ENCODE data around the gene MORN2. TPM values are rescaled to one million over a fixed set of nuclear protein-coding genes. Genes with fewer than 3 reads are reported as not detected.

The MORN2 gene
- total and polyA plus RNA-seq, 9 of the 15 experiments (the other 6 are each of a cell fraction or from before 2014, with no cell fraction given) = 10.4 to 39.5 (median 20.8) TPM

- TF ChIP-seq ZBTB11 (CRISPR knock-in tag; IDR thresholded peaks at IDR 0.05) = peak in 1 of 3 experiments; percentile 45; a peak in 1 of 6 replicates
- peak; percentile 41 for TF ChIP-seq VEZF1 (CRISPR knock-in tag; IDR thresholded peaks at IDR 0.05)
- peak; percentile 42; the same call in 1 of the 2 replicates for TF ChIP-seq USF1 (CRISPR knock-in tag; IDR thresholded peaks at IDR 0.05)
- TF ChIP-seq DIDO1 (tag; IDR thresholded peaks at IDR 0.05; ENCODE audit: low read depth) = peak; percentile 85
- TF ChIP-seq KHSRP (IDR thresholded peaks at IDR 0.05) = no peak
- TF ChIP-seq TBP (optimal IDR thresholded peaks at IDR 0.05; ENCODE audit: low read depth, low read length) = peak; percentile 35
- TF ChIP-seq ZNF274 (IDR thresholded peaks at IDR 0.05; ENCODE audit: borderline replicate concordance, low read depth, low read length) = no peak
- TF ChIP-seq ZFX (CRISPR knock-in tag; IDR thresholded peaks at IDR 0.05) = peak; percentile 53; the same call in 1 of the 2 replicates
- TF ChIP-seq SREBF2 (CRISPR knock-in tag; IDR thresholded peaks at IDR 0.05) = no peak
- no peak for TF ChIP-seq ARHGAP35 (IDR thresholded peaks at IDR 0.05; ENCODE audit: partially characterized antibody)
- TF ChIP-seq ZNF124 (CRISPR knock-in tag; IDR thresholded peaks at IDR 0.05) = no peak
- TF ChIP-seq ARID4B (CRISPR knock-in tag; IDR thresholded peaks at IDR 0.05) = peak; percentile 91; the same call in 1 of the 2 replicates
- no peak for TF ChIP-seq MIER1 (IDR thresholded peaks at IDR 0.05; ENCODE audit: low read depth)
- TF ChIP-seq HNRNPL (IDR thresholded peaks at IDR 0.05; ENCODE audit: low read depth, low read length) = no peak
- TF ChIP-seq E2F4 (CRISPR knock-in tag; IDR thresholded peaks at IDR 0.05; ENCODE audit: low read depth) = peak; percentile 47; the same call in 1 of the 2 replicates
Observed at GRCh38 chr2:38875576-38876367, at the start of gene MORN2, which contains the start of gene DHX57 (continued).

Measured in K562 (cell line).